HepG2 (cell line): ENCODE data around the gene FUBP3.

Experiments
- CBFB ChIP-seq: sonication (generic); formaldehyde crosslinking; IDR thresholded peaks from 2 replicates; pipeline ENCODE4 v1.4.0; 2020; ENCODE audit warnings: missing genetic modification reagents
- CTCF ChIP-seq: sonication (generic); formaldehyde crosslinking; IDR thresholded peaks from 2 replicates; pipeline ENCODE4 v1.5.0; 2020; ENCODE audit warnings: mild to moderate bottlenecking, missing genetic modification reagents, moderate library complexity
- E2F1 ChIP-seq: sonication (generic); formaldehyde crosslinking; IDR thresholded peaks from 2 replicates; pipeline ENCODE4 v1.5.0; 2020; ENCODE audit warnings: missing genetic modification reagents
- KAT2B ChIP-seq: fragments of 150-350 bp; IDR thresholded peaks from 2 replicates; pipeline ENCODE4 v1.6.1; 2014; ENCODE audit warnings: low read depth, low read length, borderline replicate concordance
- MEIS1 ChIP-seq: sonication (generic); formaldehyde crosslinking; IDR thresholded peaks from 2 replicates; pipeline ENCODE4 v1.9.0; 2021; ENCODE audit warnings: mild to moderate bottlenecking, missing genetic modification reagents, moderate library complexity, borderline replicate concordance
- NFKBIZ ChIP-seq: IDR thresholded peaks from 2 replicates; pipeline ENCODE4 v1.6.1; 2018; ENCODE audit warnings: missing genetic modification reagents, missing compliant biosample characterization
- NONO ChIP-seq, 2 experiments: fragments of 450-650 bp in 1 of 2; sonication (generic) in 1 of 2; formaldehyde crosslinking in 1 of 2; IDR thresholded peaks in 1 of 2; conservative IDR thresholded peaks in 1 of 2; 2 replicates each; pipeline versions ENCODE4 v1.6.1 to v1.8.0; 2017 to 2022; ENCODE audit warnings: mild to moderate bottlenecking in 1 of 2, missing genetic modification reagents in 1 of 2, moderate library complexity in 1 of 2
- POLR2A ChIP-seq, 2 experiments: IDR thresholded peaks; 2 replicates each; pipeline ENCODE4 v1.6.1; 2011; ENCODE audit warnings: low read depth in 2 of 2, low read length in 2 of 2, mild to moderate bottlenecking in 1 of 2, moderate library complexity in 1 of 2; ENCODE audit not compliant: insufficient read depth in 1 of 2
- POLR2AphosphoS2 ChIP-seq: IDR thresholded peaks from 2 replicates; pipeline ENCODE4 v1.6.1; 2011; ENCODE audit warnings: low read depth, low read length, improper control_type of control experiment
- REST ChIP-seq, 2 experiments: IDR thresholded peaks; 2 replicates each; pipeline ENCODE4 v1.6.1; 2011 to 2012; ENCODE audit warnings: low read length in 2 of 2, borderline replicate concordance in 1 of 2, low read depth in 1 of 2, mild to moderate bottlenecking in 1 of 2, moderate library complexity in 1 of 2
- STAT6 ChIP-seq: sonication (generic); formaldehyde crosslinking; IDR thresholded peaks from 2 replicates; pipeline ENCODE4 v1.4.0; 2020; ENCODE audit warnings: missing genetic modification reagents, mild to moderate bottlenecking, borderline replicate concordance
- TBP ChIP-seq: sonication (generic); formaldehyde crosslinking; IDR thresholded peaks from 2 replicates; pipeline ENCODE4 v1.5.0; 2020; ENCODE audit warnings: missing genetic modification reagents
- ZNF549 ChIP-seq: sonication (generic); formaldehyde crosslinking; IDR thresholded peaks from 2 replicates; pipeline ENCODE4 v1.5.0; 2020; ENCODE audit warnings: missing genetic modification reagents

- TF ChIP-seq ZNF549 (CRISPR knock-in tag): no peak
- TF ChIP-seq STAT6 (CRISPR knock-in tag): no peak
- TF ChIP-seq NONO (IDR thresholded peaks at IDR 0.05): no peak
- TF ChIP-seq NONO (CRISPR knock-in tag; conservative IDR thresholded peaks at IDR 0.05): no peak
- TF ChIP-seq TBP (CRISPR knock-in tag): no peak
- no peak for TF ChIP-seq POLR2AphosphoS2
- TF ChIP-seq MEIS1: no peak
- TF ChIP-seq CTCF (CRISPR knock-in tag): no peak
- TF ChIP-seq POLR2A (IDR thresholded peaks at IDR 0.05; ENCODE audit: insufficient read depth in 1 of 2, low read depth in 2 of 2, low read length in 2 of 2): no peak
- no peak for TF ChIP-seq E2F1
- TF ChIP-seq REST (IDR thresholded peaks at IDR 0.05; ENCODE audit: borderline replicate concordance in 1 of 2, low read depth in 1 of 2, low read length in 2 of 2): no peak
- no peak for TF ChIP-seq KAT2B
- no peak for TF ChIP-seq CBFB (CRISPR knock-in tag)
- TF ChIP-seq NFKBIZ (CRISPR knock-in tag): no peak
These were observed 52.1 kb downstream of the FUBP3 start for GRCh38 chr9:130631331-130632080.
